Panc1 (cell line): ENCODE results near the gene YBEY. TPM values are rescaled to one million over a fixed set of nuclear protein-coding genes. Genes with fewer than 3 reads are reported as not detected.
A peak's percentile ranks its signal among the peaks of the same experiment; 100 is the strongest.

ENCODE experiments used
- ATAC-seq: fragments of 200-7000 bp; cut with Tn5 transposase; 2 replicates; pipeline ENCODE4 v1.9.1; 2020; ENCODE audit warnings: mild to moderate bottlenecking, moderate library complexity
- BruUV-seq: library from RNA; stranded (reverse); fragments of 400-500 nt; replicated peaks from 2 replicates; lab custom pipeline; 2021; lab: Mats Ljungman, UMichigan
- CTCF ChIA-PET: fragments of 300-600 bp; sonication (Branson Sonifier 250); formaldehyde crosslinking; loops from one replicate; lab custom pipeline; 2022; ENCODE audit warnings: antibody characterized with exemption; lab: Charles Lee
- POLR2A ChIA-PET: fragments of 300-600 bp; sonication (Branson Sonifier 250); formaldehyde crosslinking; loops from one replicate; lab custom pipeline; 2022; ENCODE audit warnings: antibody characterized with exemption; lab: Charles Lee
- DNase-seq: peaks from one replicate; pipeline ENCODE4 v3.0.0-alpha.2; 2010; ENCODE audit warnings: low read depth, low spot score
- H3K27ac ChIP-seq: 2 replicates; pipeline ENCODE4 v1.5.1; 2011; ENCODE audit warnings: mild to moderate bottlenecking, low read length, inconsistent platforms
- H3K27me3 ChIP-seq: fragments of 200-500 bp; sonication (Bioruptor generic); 2 replicates; pipeline ENCODE4 v1.6.0; 2014; ENCODE audit warnings: low read length, inconsistent platforms; ENCODE audit not compliant: control insufficient read depth, insufficient read depth
- H3K36me3 ChIP-seq: fragments of 200-500 bp; sonication (Bioruptor generic); 2 replicates; pipeline ENCODE4 v1.5.1; 2014; ENCODE audit warnings: inconsistent platforms, mild to moderate bottlenecking, low read length, moderate library complexity; ENCODE audit not compliant: control insufficient read depth, insufficient read depth
- H3K4me1 ChIP-seq: 2 replicates; pipeline ENCODE4 v1.5.1; 2011; ENCODE audit warnings: inconsistent platforms, mild to moderate bottlenecking, low read length, moderate library complexity; ENCODE audit not compliant: control insufficient read depth, insufficient read depth
- H3K4me3 ChIP-seq, 2 experiments: 2 replicates each; pipeline ENCODE4 v1.5.1; 2011 to 2012; ENCODE audit warnings: low read depth in 2 of 2, low read length in 2 of 2, mild to moderate bottlenecking in 2 of 2, inconsistent platforms in 1 of 2, moderate library complexity in 1 of 2
- H3K9me3 ChIP-seq: fragments of 200-500 bp; sonication (Bioruptor generic); 2 replicates; pipeline ENCODE4 v1.5.1; 2014; ENCODE audit warnings: low read depth, mild to moderate bottlenecking, inconsistent platforms, low read length, moderate library complexity; ENCODE audit not compliant: control insufficient read depth, insufficient read depth
- POLR2AphosphoS5 ChIP-seq: IDR thresholded peaks from 2 replicates; pipeline ENCODE4 v1.6.1; 2012; ENCODE audit warnings: mild to moderate bottlenecking, low read depth, low read length, moderate library complexity
- REST ChIP-seq, 2 experiments: IDR thresholded peaks; 2 replicates each; pipeline ENCODE4 v1.6.1; 2011 to 2012; ENCODE audit warnings: low read depth in 2 of 2, control low read depth in 1 of 2, low read length in 1 of 2, mild to moderate bottlenecking in 1 of 2, moderate library complexity in 1 of 2; ENCODE audit not compliant: insufficient read depth in 1 of 2
- SIN3A ChIP-seq: IDR thresholded peaks from 2 replicates; pipeline ENCODE4 v1.6.1; 2012; ENCODE audit warnings: low read depth, mild to moderate bottlenecking, low read length, moderate library complexity, borderline replicate concordance; ENCODE audit not compliant: insufficient read depth
- TCF7L2 ChIP-seq: IDR thresholded peaks from 2 replicates; pipeline ENCODE4 v1.6.1; 2011; ENCODE audit warnings: mild to moderate bottlenecking, low read depth, low read length, inconsistent platforms
- in situ Hi-C: cut with HindIII; loops from 2 replicates; pipeline ENCODE4 v1.10.0; 2016; ENCODE audit warnings: low sequenced_read_pairs, low pct_unique_long_range_greater_than_20kb
- intact Hi-C: fragments of 100-400 bp; cut with micrococcal nuclease; formaldehyde crosslinking; loops from one replicate; pipeline ENCODE4 v1.10.0; 2022; ENCODE audit not compliant: unreplicated experiment
- total RNA-seq: library from RNA; stranded (reverse); gene quantifications from one replicate; pipeline ENCODE4 v1.2.1, GENCODE V29; 2021; ENCODE audit not compliant: unreplicated experiment
- TF ChIP-seq, protein P1 (sequence below): fragments of 450-650 bp; IDR thresholded peaks from 2 replicates; pipeline ENCODE4 v1.5.1; 2017; ENCODE audit warnings: mild to moderate bottlenecking

The YBEY gene
- total RNA-seq, 1 experiment from 2014 or later = 10.7 TPM

DNA sequence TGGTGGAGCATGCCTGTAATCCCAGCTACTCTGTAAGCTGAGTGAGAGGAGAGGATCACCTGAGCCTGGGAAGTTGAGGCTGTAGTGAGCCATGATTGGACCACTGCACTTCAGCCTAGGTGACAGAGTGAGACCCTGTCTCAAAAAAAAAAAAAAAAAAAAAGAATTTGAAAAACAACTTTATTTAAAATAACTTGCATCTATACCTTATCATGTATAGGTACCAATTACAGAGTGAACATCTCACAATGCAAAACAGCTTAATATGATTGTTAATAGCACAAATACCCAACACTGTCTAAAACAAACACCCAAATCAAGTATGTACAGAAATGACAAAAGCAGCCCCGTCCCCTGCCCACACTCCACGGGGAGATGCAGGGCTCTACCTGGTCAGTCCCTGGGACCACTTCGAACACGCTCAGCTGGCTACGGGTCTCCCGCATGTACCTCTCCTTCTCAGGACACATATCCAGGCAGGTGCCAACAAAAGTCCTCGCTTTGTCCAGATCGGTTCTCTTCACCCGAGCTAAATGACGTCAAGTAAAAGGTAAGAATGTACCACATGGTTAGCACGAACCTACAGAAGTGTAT is 11.2 kb upstream of the YBEY start:
- no peak for ATAC-seq
- BruUV-seq = no TSS peak
- no peak overlapping the region for H3K4me3 ChIP-seq
- TF ChIP-seq SIN3A = no peak
- TF ChIP-seq TCF7L2 = no peak
- TF ChIP-seq, protein P1, sequence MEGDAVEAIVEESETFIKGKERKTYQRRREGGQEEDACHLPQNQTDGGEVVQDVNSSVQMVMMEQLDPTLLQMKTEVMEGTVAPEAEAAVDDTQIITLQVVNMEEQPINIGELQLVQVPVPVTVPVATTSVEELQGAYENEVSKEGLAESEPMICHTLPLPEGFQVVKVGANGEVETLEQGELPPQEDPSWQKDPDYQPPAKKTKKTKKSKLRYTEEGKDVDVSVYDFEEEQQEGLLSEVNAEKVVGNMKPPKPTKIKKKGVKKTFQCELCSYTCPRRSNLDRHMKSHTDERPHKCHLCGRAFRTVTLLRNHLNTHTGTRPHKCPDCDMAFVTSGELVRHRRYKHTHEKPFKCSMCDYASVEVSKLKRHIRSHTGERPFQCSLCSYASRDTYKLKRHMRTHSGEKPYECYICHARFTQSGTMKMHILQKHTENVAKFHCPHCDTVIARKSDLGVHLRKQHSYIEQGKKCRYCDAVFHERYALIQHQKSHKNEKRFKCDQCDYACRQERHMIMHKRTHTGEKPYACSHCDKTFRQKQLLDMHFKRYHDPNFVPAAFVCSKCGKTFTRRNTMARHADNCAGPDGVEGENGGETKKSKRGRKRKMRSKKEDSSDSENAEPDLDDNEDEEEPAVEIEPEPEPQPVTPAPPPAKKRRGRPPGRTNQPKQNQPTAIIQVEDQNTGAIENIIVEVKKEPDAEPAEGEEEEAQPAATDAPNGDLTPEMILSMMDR = no peak
- no peak for TF ChIP-seq REST (IDR thresholded peaks at IDR 0.05; ENCODE audit: insufficient read depth in 1 of 2, low read depth in 2 of 2, low read length in 1 of 2)
- peaks cover 12% of the 10 kb centered on the region for H3K36me3 ChIP-seq
- no peaks in the 10 kb centered on the region for H3K27me3 ChIP-seq
- H3K9me3 ChIP-seq = no peaks in the 10 kb centered on the region
- CTCF ChIA-PET = no interaction called here
- intact Hi-C loops (no loop called here), in situ Hi-C loops (no loop called here)
- POLR2A ChIA-PET = interaction anchor here (0.8 kb wide), 1 partner anchor 34 kb away, joined by 14 read pairs; no protein-coding TSS in a partner anchor
- peaks cover 7% of the 10 kb centered on the region for H3K4me1 ChIP-seq
- DNase-seq = no peak
- no peak overlapping the region for H3K27ac ChIP-seq

GRCh38 chr21:46284077-46284644 is 2.0 kb upstream of the YBEY start:
- POLR2A ChIA-PET = no interaction called here
- intact Hi-C loops = no loop called here
- Histone ChIP-seq H3K9me3 (no peaks in the 10 kb centered on the region), H3K4me3 (peak overlapping the region; percentile 75 to 87), H3K27me3 (no peaks in the 10 kb centered on the region), H3K4me1 (peaks cover 22% of the 10 kb centered on the region; the same call in 1 of the 2 replicates), H3K27ac (peak overlapping the region; percentile 92), H3K36me3 (peaks cover 4% of the 10 kb centered on the region; the same call in 1 of the 2 replicates)
- in situ Hi-C loops = no loop called here
- TF ChIP-seq POLR2AphosphoS5 = no peak
- TF ChIP-seq REST (IDR thresholded peaks at IDR 0.05; ENCODE audit: insufficient read depth in 1 of 2, low read depth in 2 of 2, low read length in 1 of 2) = no peak
- no peak for TF ChIP-seq TCF7L2
- TF ChIP-seq, protein P1 = no peak
- TF ChIP-seq SIN3A = no peak
- ATAC-seq (no peak), DNase-seq (no peak)
- BruUV-seq = no TSS peak
- CTCF ChIA-PET = no interaction called here
